ENCODE measurements around the gene OPCML.

DNA sequence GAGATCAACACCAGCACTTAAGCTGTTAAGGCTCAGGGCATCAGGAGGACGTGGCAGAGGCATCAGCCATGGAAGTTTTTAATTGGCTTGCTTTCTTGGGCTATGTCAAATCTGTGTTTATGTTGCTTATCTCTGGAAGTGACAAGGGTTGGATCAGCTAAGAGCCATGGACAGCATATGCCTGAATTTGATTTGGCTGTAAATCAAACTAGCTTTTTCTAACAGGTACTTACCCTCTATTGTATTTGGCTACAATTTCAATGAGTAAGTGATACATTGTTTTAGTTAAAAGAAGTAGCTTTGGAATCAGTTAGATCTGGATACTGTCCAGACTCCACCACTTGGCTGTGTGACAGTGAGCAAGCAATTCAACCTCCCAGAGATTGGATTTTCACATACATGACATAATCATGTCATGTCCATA, 936.6 kb downstream of the OPCML start:
- TF ChIP-seq, protein P1, sequence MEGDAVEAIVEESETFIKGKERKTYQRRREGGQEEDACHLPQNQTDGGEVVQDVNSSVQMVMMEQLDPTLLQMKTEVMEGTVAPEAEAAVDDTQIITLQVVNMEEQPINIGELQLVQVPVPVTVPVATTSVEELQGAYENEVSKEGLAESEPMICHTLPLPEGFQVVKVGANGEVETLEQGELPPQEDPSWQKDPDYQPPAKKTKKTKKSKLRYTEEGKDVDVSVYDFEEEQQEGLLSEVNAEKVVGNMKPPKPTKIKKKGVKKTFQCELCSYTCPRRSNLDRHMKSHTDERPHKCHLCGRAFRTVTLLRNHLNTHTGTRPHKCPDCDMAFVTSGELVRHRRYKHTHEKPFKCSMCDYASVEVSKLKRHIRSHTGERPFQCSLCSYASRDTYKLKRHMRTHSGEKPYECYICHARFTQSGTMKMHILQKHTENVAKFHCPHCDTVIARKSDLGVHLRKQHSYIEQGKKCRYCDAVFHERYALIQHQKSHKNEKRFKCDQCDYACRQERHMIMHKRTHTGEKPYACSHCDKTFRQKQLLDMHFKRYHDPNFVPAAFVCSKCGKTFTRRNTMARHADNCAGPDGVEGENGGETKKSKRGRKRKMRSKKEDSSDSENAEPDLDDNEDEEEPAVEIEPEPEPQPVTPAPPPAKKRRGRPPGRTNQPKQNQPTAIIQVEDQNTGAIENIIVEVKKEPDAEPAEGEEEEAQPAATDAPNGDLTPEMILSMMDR (conservative IDR thresholded peaks at IDR 0.05) = no peak
- no peak for TF ChIP-seq EZH2 (IDR thresholded peaks at IDR 0.05; ENCODE audit: low read depth)

Measured in PC-9 (cell line).